ENCODE results near the gene ZNF79.
A peak's percentile ranks its signal among the peaks of the same experiment; 100 is the strongest.
"Not testable (repeated sequence)": the region's sequence is repeated elsewhere in the genome, so short reads cannot be mapped to it uniquely, and the experiment has no call there.

Gene ZNF79

GRCh38 chr9:127451858-127452656 is 27.9 kb downstream of the ZNF79 start:
- FAIRE-seq (peak; percentile 70), DNase-seq (ENCODE audit: insufficient read length, low spot score) (peak; percentile 36)

GRCh38 chr9:127452691-127453090 is 28.5 kb downstream of the ZNF79 start:
- FAIRE-seq (no peak), DNase-seq (ENCODE audit: insufficient read length, low spot score) (no peak)

GRCh38 chr9:127455324-127455992 is 31.3 kb downstream of the ZNF79 start:
- no peak for DNase-seq (ENCODE audit: insufficient read length, low spot score)
- FAIRE-seq = peak; percentile 35

- FAIRE-seq (no peak), DNase-seq (ENCODE audit: insufficient read length, low spot score) (no peak)
These were observed 33.2 kb downstream of the ZNF79 start for GRCh38 chr9:127457191-127457878.

- FAIRE-seq (no peak), DNase-seq (ENCODE audit: insufficient read length, low spot score) (no peak)
These were observed 34.7 kb downstream of the ZNF79 start for GRCh38 chr9:127458921-127459320.

- no peak for FAIRE-seq
- DNase-seq (ENCODE audit: insufficient read length, low spot score) = no peak
These were observed 39.2 kb downstream of the ZNF79 start for GRCh38 chr9:127463382-127463781.

GRCh38 chr9:127463911-127464310 is 39.7 kb downstream of the ZNF79 start:
- no peak for DNase-seq (ENCODE audit: insufficient read length, low spot score)
- no peak for FAIRE-seq

- not testable (repeated sequence) for FAIRE-seq; DNase-seq (ENCODE audit: insufficient read length, low spot score)
These were observed 42.3 kb downstream of the ZNF79 start for GRCh38 chr9:127466407-127466917.

- no peak for DNase-seq (ENCODE audit: insufficient read length, low spot score)
- no peak for FAIRE-seq
These were observed 43.4 kb downstream of the ZNF79 start for GRCh38 chr9:127467621-127468020.

GRCh38 chr9:127470662-127471061 is 46.5 kb downstream of the ZNF79 start:
- FAIRE-seq = no peak

GRCh38 chr9:127473501-127473900 is 49.3 kb downstream of the ZNF79 start:
- FAIRE-seq = no peak
- DNase-seq (ENCODE audit: insufficient read length, low spot score) = no peak

More at GRCh38 chr9:127470662-127471061, 46.5 kb downstream of the ZNF79 start:
- no peak for DNase-seq (ENCODE audit: insufficient read length, low spot score)

- no peak for DNase-seq (ENCODE audit: insufficient read length, low spot score)
These were observed 49.8 kb downstream of the ZNF79 start for GRCh38 chr9:127473932-127474331.

GRCh38 chr9:127474592-127474991 is 50.4 kb downstream of the ZNF79 start:
- DNase-seq (ENCODE audit: insufficient read length, low spot score) = no peak
- no peak for FAIRE-seq

More at GRCh38 chr9:127473932-127474331, 49.8 kb downstream of the ZNF79 start:
- no peak for FAIRE-seq

GRCh38 chr9:127479507-127480081 is 55.4 kb downstream of the ZNF79 start:
- no peak for FAIRE-seq
- no peak for DNase-seq (ENCODE audit: insufficient read length, low spot score)

GRCh38 chr9:127482662-127483061 is 58.5 kb downstream of the ZNF79 start:
- FAIRE-seq = no peak
- no peak for DNase-seq (ENCODE audit: insufficient read length, low spot score)

- no peak for DNase-seq (ENCODE audit: insufficient read length, low spot score)
- no peak for FAIRE-seq
These were observed 61.8 kb downstream of the ZNF79 start for GRCh38 chr9:127485995-127486394.

- FAIRE-seq = no peak
- no peak for DNase-seq (ENCODE audit: insufficient read length, low spot score)
These were observed 64.8 kb downstream of the ZNF79 start for GRCh38 chr9:127488946-127489345.

- no peak for DNase-seq (ENCODE audit: insufficient read length, low spot score)
- FAIRE-seq = no peak
These were observed 65.4 kb downstream of the ZNF79 start for GRCh38 chr9:127489471-127490115.

GRCh38 chr9:127490535-127491230 is 66.5 kb downstream of the ZNF79 start:
- DNase-seq (ENCODE audit: insufficient read length, low spot score) = no peak
- no peak for FAIRE-seq

- FAIRE-seq (no peak), DNase-seq (ENCODE audit: insufficient read length, low spot score) (no peak)
These were observed 67.3 kb downstream of the ZNF79 start for GRCh38 chr9:127491516-127491915.

Data from GM19239 (cell line).